ENCODE data around the gene ETV3.

- no peak for TF ChIP-seq CTCF (IDR thresholded peaks at IDR 0.05)
- TF ChIP-seq EZH2 (IDR thresholded peaks at IDR 0.05): no peak
Observed at GRCh38 chr1:157181790-157182189, 43.6 kb upstream of the ETV3 start.
